ENCODE measurements around the gene YJU2.

The YJU2 gene

GRCh38 chr19:4246767-4247593 lies at the start of gene YJU2:
Gene YJU2, plus strand, starts transcription at chr19:4247080. Its CDS starts 67 bp downstream, at chr19:4247147.
- in situ Hi-C loops (cut with HindIII; ENCODE audit: low sequenced_read_pairs) = loop anchor here (5.0 kb wide), 2 partner anchors 80 to 170 kb away; no protein-coding TSS in a partner anchor

GRCh38 chr19:4197228-4197624 lies 49.7 kb upstream of the YJU2 start:
- in situ Hi-C loops (cut with HindIII; ENCODE audit: low sequenced_read_pairs) = no loop called here

DNA sequence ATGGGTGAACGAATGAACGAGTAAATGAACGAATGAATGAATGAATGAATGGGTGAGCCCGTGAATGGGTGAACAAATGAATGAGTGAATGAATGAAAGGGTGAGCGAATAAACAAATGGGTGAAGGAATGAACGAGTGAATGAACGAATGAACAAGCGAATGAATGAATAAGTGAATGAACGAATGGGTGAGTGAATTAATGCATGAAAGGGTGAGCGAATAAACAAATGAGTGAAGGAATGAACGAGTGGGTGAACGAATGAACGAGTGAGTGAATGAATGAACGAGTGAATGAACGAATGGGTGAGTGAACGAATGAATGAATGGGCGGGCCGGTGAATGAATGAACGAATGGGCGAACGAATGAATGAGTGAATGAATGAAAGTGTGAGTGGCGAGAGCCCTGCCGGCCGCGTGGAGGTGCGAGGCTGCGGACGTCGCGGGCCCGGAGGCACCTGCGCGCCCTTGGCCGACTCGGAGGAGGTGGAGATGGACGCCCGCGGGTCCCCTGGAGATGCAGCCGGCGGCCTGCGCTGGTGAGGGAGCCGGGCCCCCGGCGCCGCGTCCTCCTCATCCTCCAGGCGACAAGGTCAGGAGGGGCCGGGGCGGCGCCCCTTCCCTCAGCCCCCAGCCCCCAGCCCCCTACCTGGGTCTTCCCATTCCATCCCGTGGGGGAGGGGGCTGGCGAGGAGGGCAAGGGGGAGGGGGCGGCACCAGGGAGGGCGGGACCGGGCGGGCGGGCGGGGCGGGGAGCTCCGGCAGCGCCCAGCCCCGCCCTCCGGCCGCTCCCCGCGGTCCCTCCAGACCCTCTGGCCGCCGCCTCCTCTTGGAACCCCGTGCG lies 49.0 kb upstream of the YJU2 start:
- in situ Hi-C loops (cut with HindIII; ENCODE audit: low sequenced_read_pairs) = no loop called here

DNA sequence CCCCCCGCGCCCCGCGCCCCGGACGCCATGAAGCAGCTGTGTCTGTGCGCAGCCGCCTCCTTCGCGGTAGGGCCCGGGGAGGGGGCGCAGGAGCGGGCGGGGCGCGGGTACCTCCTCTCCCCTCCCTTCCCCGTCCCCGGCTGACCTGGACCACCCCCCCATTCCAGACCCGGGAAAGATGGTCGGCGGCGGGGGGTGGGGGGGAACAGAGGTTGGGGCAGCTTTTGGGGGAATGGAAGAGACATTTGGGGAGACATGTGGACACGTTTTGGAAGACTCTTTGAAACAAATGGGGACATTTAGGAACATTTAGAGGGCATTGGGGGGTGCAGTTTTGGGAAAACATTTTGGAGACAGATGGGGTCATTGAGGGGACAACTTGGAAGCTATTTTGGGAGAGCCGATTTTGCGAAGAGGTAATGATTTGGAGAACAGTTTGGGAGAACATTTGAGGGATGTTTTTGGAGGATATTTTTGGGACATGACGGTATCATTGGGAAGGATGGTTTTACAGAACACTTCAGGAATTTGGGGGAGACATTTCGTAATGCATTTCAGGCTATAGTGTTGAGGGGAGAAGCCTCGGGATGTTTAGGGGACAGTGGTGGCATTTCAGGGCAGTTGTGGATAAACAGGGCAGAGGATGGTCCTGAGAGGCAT lies 48.3 kb upstream of the YJU2 start:
- in situ Hi-C loops (cut with HindIII; ENCODE audit: low sequenced_read_pairs) = no loop called here

DNA sequence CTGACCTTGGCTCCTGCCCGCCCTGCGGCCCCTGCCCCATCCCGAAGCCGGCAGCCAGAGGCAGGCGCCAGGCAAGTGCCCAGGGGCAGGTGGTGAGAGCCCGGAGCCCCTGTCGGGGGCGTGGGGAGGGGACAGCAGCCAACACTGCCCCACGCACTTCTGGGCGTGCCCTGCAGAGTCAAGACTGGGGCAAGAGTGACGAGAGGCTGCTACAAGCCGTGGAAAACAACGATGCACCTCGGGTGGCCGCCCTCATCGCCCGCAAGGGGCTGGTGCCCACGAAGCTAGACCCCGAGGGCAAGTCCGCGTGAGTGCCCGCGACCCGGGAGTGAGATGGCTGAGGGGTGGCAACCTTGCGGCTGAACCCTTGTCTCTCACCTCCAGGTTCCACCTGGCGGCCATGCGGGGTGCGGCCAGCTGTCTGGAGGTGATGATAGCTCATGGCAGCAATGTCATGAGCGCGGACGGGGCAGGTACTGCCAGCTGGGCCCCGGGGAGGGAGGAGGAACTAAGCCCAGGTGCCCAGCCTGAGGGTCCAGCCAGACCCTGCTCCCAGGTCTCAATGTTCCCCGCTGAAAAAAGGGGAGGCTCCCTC lies 47.1 kb upstream of the YJU2 start:
- in situ Hi-C loops (cut with HindIII; ENCODE audit: low sequenced_read_pairs) = loop anchor here (10.0 to 25.0 kb wide), 2 partner anchors 215 to 412 kb away; partner anchors contain the start of genes EEF2 and MATK

GRCh38 chr19:4200940-4201542 lies 45.8 kb upstream of the YJU2 start:
- in situ Hi-C loops (cut with HindIII; ENCODE audit: low sequenced_read_pairs) = loop anchor here (10.0 to 25.0 kb wide), 2 partner anchors 216 to 414 kb away; partner anchors contain the start of genes EEF2 and MATK

- in situ Hi-C loops (cut with HindIII; ENCODE audit: low sequenced_read_pairs) = loop anchor here (10.0 to 25.0 kb wide), 2 partner anchors 217 to 414 kb away; partner anchors contain the start of genes EEF2 and MATK
Measured at GRCh38 chr19:4201798-4202197, 45.1 kb upstream of the YJU2 start.

DNA sequence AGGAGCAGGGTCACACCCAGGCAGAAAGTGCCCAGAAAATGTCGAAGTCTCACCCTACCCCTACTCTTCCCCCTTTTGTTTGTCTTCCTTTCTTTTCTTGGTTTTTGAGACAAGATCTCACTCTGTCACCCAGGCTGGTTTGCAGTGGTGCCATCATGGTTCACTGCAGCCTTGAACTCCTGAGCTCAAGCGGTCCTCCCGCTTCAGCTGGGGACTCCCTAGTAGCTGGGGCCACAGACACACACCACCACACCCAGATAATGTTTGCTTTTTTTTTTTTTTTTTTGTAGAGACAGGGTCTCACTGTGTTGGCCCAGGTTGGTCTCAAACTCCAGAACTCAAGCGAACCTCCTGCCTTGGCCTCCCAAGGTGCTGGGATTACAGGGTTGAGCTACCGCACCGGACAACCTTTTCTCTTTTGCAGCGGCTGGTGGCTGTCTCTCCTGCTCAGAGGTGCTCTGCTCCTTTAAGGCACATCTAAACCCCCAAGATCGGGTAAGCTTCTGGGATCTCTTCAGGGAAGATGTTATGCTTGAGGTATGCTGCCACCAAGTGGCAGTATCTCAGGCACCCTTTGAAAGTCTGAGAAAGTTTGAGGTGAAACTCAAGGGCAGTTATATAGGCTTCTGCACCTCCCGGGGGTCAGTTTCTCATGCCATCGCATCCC lies 39.9 kb upstream of the YJU2 start:
- in situ Hi-C loops (cut with HindIII; ENCODE audit: low sequenced_read_pairs) = loop anchor here (10.0 to 25.0 kb wide), 2 partner anchors 222 to 420 kb away; partner anchors contain the start of genes EEF2 and MATK

DNA sequence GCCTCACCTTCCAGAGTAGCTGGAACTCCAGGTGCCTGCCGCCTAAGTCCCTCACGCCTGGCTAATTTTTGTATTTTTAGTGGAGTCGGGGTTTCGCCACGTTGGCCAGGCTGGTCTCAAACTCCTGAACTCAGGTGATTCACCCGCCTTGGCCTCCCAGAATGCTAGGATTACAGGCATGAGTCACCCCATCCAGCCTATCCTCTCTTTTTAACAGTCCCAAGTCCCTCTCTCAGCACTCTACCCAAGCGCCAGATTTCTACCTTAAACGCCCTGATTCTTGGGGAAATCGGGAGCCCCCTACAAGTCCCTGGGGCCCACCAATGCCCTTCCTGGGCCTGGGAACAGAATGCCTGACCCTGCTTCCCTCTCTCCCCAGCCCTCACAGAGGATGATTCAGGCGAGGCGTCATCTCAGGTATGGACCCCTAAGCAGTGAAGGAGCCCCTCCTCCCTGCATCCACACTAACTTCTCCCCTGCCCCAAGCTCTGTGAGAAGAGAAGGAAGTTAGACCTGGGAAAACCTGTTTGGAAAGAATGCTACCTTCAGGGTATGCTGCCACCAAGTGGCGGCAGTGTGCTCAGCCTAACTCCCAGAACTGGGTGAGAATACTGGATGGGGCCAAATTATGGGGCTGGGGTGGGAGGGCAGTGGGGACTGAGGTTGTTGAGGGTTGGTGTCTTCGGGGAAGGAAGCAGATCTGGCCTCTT lies 38.3 kb upstream of the YJU2 start:
- in situ Hi-C loops (cut with HindIII; ENCODE audit: low sequenced_read_pairs) = loop anchor here (10.0 to 25.0 kb wide), 2 partner anchors 224 to 421 kb away; partner anchors contain the start of genes EEF2 and MATK

- in situ Hi-C loops (cut with HindIII; ENCODE audit: low sequenced_read_pairs) = loop anchor here (25.0 kb wide), 1 partner anchor 423 kb away; the partner anchor contains the start of gene MATK
Measured at GRCh38 chr19:4210166-4210731, 36.6 kb upstream of the YJU2 start.

DNA sequence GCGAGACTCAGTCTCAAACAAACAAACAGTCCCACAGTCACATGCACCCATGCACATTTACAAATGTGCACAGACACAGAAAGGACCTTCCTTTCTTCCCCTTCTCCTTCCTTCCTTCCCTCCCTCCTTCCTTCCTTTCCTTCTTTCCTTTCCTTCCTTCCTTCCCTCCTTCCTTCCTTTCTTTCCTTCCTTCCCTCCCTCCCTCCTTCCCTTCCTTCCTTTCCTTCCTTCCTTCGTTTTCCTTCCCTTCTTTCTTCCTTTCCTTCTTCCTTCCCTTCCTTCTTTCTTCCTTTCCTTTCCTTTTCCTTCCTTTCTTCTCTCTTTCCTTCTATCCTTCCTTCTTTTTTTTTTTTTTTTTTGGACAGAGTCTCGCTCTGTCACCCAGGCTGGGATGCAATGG lies 33.8 kb upstream of the YJU2 start:
- in situ Hi-C loops (cut with HindIII; ENCODE audit: low sequenced_read_pairs) = loop anchor here (25.0 kb wide), 1 partner anchor 426 kb away; the partner anchor contains the start of gene MATK

- in situ Hi-C loops (cut with HindIII; ENCODE audit: low sequenced_read_pairs) = loop anchor here (25.0 kb wide), 1 partner anchor 429 kb away; the partner anchor contains the start of gene MATK
Measured at GRCh38 chr19:4215807-4216206, 31.1 kb upstream of the YJU2 start.

DNA sequence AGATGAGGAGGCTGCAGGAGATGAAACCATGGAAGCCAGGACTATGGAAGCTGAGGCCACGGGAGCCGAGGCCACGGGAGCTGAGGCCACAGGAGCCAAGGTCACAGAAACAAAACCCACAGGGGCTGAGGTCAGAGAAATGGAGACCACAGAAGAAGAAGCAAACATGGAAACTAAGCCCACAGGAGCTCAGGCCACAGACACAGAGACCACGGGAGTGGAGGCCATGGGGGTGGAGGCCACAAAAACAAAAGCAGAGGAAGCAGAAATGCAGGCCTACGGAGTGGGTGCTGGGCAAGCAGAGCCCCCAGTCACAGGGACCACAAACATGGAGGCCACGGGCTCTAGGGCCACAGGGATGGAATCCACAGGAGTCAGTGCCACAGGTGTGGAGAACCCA lies 30.0 kb upstream of the YJU2 start:
- in situ Hi-C loops (cut with HindIII; ENCODE audit: low sequenced_read_pairs) = loop anchor here (25.0 kb wide), 1 partner anchor 430 kb away; the partner anchor contains the start of gene MATK

GRCh38 chr19:4217429-4218264 lies 29.2 kb upstream of the YJU2 start:
- in situ Hi-C loops (cut with HindIII; ENCODE audit: low sequenced_read_pairs) = loop anchor here (25.0 kb wide), 1 partner anchor 430 kb away; the partner anchor contains the start of gene MATK

DNA sequence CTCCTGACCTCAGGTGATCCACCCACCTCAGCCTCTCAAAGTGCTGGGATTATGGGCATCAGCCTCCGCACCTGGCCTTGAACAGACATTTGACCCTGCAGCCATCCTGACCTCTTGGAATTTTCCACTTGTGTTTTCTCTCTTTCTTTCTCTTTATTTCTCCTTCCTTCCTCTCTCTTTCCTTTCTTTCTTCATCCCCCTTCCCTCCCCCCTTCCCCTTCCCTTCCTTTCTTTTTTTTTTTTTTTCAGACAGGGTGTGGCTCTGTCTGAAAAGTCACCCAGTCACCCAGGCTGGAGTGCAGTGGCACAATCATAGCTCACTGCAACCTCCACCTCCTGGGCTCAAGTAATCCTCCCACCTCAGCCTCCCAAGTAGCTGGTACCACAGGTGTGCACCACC lies 28.4 kb upstream of the YJU2 start:
- in situ Hi-C loops (cut with HindIII; ENCODE audit: low sequenced_read_pairs) = loop anchor here (25.0 kb wide), 1 partner anchor 431 kb away; the partner anchor contains the start of gene MATK

GRCh38 chr19:4220188-4220587 lies 26.7 kb upstream of the YJU2 start:
- in situ Hi-C loops (cut with HindIII; ENCODE audit: low sequenced_read_pairs) = loop anchor here (25.0 kb wide), 1 partner anchor 433 kb away; the partner anchor contains the start of gene MATK

DNA sequence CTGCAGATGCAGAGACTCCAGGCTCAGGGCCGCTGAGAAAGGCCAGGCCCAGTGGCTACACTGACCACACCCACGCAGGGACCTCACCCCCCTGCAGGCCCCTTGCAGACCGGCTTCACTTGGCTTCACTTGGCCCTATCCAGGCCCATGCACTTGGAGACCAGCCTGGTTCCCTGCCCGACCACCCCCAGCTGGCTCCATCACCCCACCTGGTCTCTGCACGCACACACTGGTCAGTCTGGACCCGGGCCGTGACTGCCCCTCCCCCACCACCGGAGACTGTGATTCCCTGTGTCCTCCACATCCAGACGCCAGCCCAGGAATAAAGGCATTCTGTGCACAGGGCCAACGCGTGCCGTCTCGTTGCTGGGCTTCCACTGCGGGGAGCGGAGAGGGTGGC lies 22.4 kb upstream of the YJU2 start:
- in situ Hi-C loops (cut with HindIII; ENCODE audit: low sequenced_read_pairs) = loop anchor here (25.0 kb wide), 1 partner anchor 437 kb away; the partner anchor contains the start of gene MATK
